Measurements from ENCODE around the gene CD55.

CD55 gene

DNA sequence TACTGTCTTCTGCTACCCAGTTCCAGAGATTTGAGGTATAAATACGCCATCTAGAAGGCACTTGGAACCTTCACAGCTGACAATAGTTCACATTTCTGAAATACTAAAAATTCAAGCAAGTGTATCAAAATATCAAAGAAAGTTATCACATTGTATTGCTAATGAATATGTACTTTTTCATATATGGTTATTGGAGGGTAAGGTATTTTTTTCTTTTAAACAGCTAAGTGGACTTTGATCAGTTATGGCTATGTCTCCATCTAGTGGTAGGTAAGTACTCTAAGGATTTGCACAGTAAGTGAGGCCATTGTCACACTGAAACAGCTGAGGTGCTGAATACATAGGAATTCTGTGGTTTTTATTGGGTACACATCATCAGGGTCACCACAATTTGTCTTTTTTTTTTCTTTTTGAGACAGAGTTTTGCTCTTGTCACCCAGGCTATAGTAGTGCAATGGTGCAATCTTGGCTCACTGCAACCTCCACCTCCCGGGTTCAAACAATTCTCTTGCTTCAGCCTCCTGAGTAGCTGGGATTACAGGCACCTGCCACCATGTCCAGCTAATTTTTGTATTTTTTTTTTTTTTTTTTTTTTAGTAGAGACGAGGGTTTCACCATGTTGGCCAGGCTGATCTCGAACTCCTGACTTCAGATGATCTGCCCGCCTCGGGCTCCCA, 83.5 kb downstream of the CD55 start:
- H3K27ac ChIP-seq (ENCODE audit: low read depth, low read length), result no peak overlapping the region
- no peaks in the 10 kb centered on the region for H3K9me3 ChIP-seq (ENCODE audit: insufficient read depth, low read length)
- H3K79me2 ChIP-seq (ENCODE audit: insufficient read depth, low read length), result no peaks in the 10 kb centered on the region
- TF ChIP-seq, protein P1, sequence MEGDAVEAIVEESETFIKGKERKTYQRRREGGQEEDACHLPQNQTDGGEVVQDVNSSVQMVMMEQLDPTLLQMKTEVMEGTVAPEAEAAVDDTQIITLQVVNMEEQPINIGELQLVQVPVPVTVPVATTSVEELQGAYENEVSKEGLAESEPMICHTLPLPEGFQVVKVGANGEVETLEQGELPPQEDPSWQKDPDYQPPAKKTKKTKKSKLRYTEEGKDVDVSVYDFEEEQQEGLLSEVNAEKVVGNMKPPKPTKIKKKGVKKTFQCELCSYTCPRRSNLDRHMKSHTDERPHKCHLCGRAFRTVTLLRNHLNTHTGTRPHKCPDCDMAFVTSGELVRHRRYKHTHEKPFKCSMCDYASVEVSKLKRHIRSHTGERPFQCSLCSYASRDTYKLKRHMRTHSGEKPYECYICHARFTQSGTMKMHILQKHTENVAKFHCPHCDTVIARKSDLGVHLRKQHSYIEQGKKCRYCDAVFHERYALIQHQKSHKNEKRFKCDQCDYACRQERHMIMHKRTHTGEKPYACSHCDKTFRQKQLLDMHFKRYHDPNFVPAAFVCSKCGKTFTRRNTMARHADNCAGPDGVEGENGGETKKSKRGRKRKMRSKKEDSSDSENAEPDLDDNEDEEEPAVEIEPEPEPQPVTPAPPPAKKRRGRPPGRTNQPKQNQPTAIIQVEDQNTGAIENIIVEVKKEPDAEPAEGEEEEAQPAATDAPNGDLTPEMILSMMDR (IDR thresholded peaks at IDR 0.05; ENCODE audit: insufficient read depth, low read length, poor library complexity, severe bottlenecking), result peak; percentile 54
- TF ChIP-seq EZH2phosphoT487 (conservative IDR thresholded peaks at IDR 0.05; ENCODE audit: low read length), result no peak
- H2AFZ ChIP-seq (ENCODE audit: low read depth, low read length, severe bottlenecking), result no peak overlapping the region
- no peaks in the 10 kb centered on the region for H3K36me3 ChIP-seq (ENCODE audit: low read length)
- no peaks in the 10 kb centered on the region for H3F3A ChIP-seq (ENCODE audit: insufficient read depth)
- no peaks in the 10 kb centered on the region for H3K9me2 ChIP-seq (replicated peaks; ENCODE audit: insufficient read depth, low read length)
- no peaks in the 10 kb centered on the region for H4K20me1 ChIP-seq (ENCODE audit: low read depth, low read length)
- no peaks in the 10 kb centered on the region for H3K27me3 ChIP-seq (ENCODE audit: low read length)
- H3K9ac ChIP-seq (ENCODE audit: low read length), result no peak overlapping the region
- no peak overlapping the region for H3K4me3 ChIP-seq (ENCODE audit: insufficient read depth, low read length, poor library complexity, severe bottlenecking)
- no peak overlapping the region for H3K4me2 ChIP-seq (ENCODE audit: low read depth, low read length, poor library complexity, severe bottlenecking)

DNA sequence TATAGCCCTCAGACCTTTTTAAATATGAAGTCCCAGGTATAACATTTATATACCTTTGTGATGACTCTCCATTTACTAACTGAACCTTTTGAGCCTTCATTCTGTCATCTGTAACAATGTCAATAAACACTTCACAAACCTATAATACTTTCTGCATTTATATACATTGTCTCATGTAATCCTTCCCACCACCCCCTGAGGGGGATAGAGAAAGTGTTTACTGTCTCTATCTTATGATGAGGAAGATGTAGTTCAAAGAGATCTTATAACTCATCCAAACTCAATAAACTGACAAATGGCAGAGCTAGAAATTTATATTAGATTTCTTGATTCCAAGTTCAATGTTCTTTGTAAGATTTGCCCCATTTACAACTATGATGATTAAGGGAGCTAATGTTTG, 84.3 kb downstream of the CD55 start:
- Histone ChIP-seq H3K9me3 (ENCODE audit: insufficient read depth, low read length) (no peaks in the 10 kb centered on the region), H3K27ac (ENCODE audit: low read depth, low read length) (no peak overlapping the region)

DNA sequence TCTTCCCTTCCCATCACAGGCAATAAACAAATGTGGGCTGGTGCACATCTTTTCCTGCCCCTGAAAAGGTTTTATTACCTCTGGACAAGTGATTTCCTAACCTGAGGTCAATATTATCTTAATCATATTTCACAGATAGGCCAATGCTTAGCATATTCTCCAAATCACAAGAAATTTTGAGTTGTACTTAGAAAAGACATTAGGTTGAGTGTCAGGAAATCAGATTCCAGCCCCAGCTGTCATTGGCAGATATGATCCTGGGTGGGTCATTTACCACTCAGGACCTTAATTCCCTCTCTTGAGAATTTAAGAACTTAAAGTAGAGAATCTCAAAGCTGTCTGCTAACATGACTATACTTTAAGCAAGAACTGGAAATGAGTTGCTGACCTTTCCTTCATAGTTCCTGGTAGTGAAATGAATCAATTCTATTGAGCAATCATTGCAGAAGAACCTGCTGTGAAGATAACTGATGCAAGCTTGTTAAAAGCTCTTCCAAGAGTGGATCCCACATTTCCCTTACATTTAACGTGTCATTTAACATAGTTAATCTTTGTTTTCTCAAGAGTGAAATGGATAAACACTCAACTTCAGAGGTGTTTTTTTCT, 86.3 kb downstream of the CD55 start:
- H3K36me3 ChIP-seq (ENCODE audit: low read length), result no peaks in the 10 kb centered on the region
- H4K20me1 ChIP-seq (ENCODE audit: low read depth, low read length), result no peaks in the 10 kb centered on the region
- no peaks in the 10 kb centered on the region for H3F3A ChIP-seq (ENCODE audit: insufficient read depth)
- H3K79me2 ChIP-seq (ENCODE audit: insufficient read depth, low read length), result no peaks in the 10 kb centered on the region
- no peak overlapping the region for H3K4me2 ChIP-seq (ENCODE audit: low read depth, low read length, poor library complexity, severe bottlenecking)
- no peaks in the 10 kb centered on the region for H3K9me2 ChIP-seq (replicated peaks; ENCODE audit: insufficient read depth, low read length)
- H3K4me3 ChIP-seq (ENCODE audit: insufficient read depth, low read length, poor library complexity, severe bottlenecking), result no peak overlapping the region
- H3K9me3 ChIP-seq (ENCODE audit: insufficient read depth, low read length), result no peaks in the 10 kb centered on the region
- no peak overlapping the region for H3K9ac ChIP-seq (ENCODE audit: low read length)
- H3K27ac ChIP-seq (ENCODE audit: low read depth, low read length), result no peak overlapping the region
- no peaks in the 10 kb centered on the region for H3K27me3 ChIP-seq (ENCODE audit: low read length)
- no peak for TF ChIP-seq EZH2phosphoT487 (conservative IDR thresholded peaks at IDR 0.05; ENCODE audit: low read length)
- TF ChIP-seq, protein P1 (IDR thresholded peaks at IDR 0.05; ENCODE audit: insufficient read depth, low read length, poor library complexity, severe bottlenecking), result no peak
- H2AFZ ChIP-seq (ENCODE audit: low read depth, low read length, severe bottlenecking), result no peak overlapping the region

More for the DNA sequence above, 84.3 kb downstream of the CD55 start:
- Histone ChIP-seq H3K9me2 (replicated peaks; ENCODE audit: insufficient read depth, low read length) (no peaks in the 10 kb centered on the region), H3K36me3 (ENCODE audit: low read length) (no peaks in the 10 kb centered on the region), H3K27me3 (ENCODE audit: low read length) (no peaks in the 10 kb centered on the region), H3K79me2 (ENCODE audit: insufficient read depth, low read length) (no peaks in the 10 kb centered on the region), H3K9ac (ENCODE audit: low read length) (no peak overlapping the region), H2AFZ (ENCODE audit: low read depth, low read length, severe bottlenecking) (no peak overlapping the region), H3F3A (ENCODE audit: insufficient read depth) (no peaks in the 10 kb centered on the region), H3K4me2 (ENCODE audit: low read depth, low read length, poor library complexity, severe bottlenecking) (no peak overlapping the region), H4K20me1 (ENCODE audit: low read depth, low read length) (no peaks in the 10 kb centered on the region), H3K4me3 (ENCODE audit: insufficient read depth, low read length, poor library complexity, severe bottlenecking) (no peak overlapping the region)
- TF ChIP-seq, protein P1 (IDR thresholded peaks at IDR 0.05; ENCODE audit: insufficient read depth, low read length, poor library complexity, severe bottlenecking), result no peak
- TF ChIP-seq EZH2phosphoT487 (conservative IDR thresholded peaks at IDR 0.05; ENCODE audit: low read length), result no peak
